Central memory CD8-positive, alpha-beta T cell (primary cell): Measurements from ENCODE around the gene CREB3.

ENCODE experiments used
- ATAC-seq: fragments of 150-1000 bp; cut with Tn5 transposase; replicated peaks from 2 replicates; pipeline ENCODE4 v1.10.0; 2022; ENCODE audit warnings: mild to moderate bottlenecking, moderate FRiP score, moderate number of reproducible peaks; ENCODE audit not compliant: poor library complexity, severe bottlenecking; ENCODE audit errors: extremely low read depth
- DNase-seq, 2 donors: peaks; one replicate each; pipeline ENCODE4 v3.0.0; 2021; ENCODE audit warnings: low spot score in 2 of 2
- H3K27ac Mint-ChIP-seq: one replicate; pipeline ENCODE4 v1.8.0; 2022; ENCODE audit warnings: low read depth, mild to moderate bottlenecking, moderate library complexity, mixed read lengths
- H3K27me3 Mint-ChIP-seq: one replicate; pipeline ENCODE4 v1.8.0; 2022; ENCODE audit warnings: mixed read lengths
- H3K36me3 Mint-ChIP-seq: one replicate; pipeline ENCODE4 v1.8.0; 2022; ENCODE audit warnings: mild to moderate bottlenecking, moderate library complexity, mixed read lengths; ENCODE audit not compliant: insufficient read depth
- H3K4me1 Mint-ChIP-seq: one replicate; pipeline ENCODE4 v1.8.0; 2022; ENCODE audit warnings: mixed read lengths
- H3K4me3 Mint-ChIP-seq: one replicate; pipeline ENCODE4 v1.8.0; 2022; ENCODE audit warnings: mild to moderate bottlenecking, moderate library complexity, mixed read lengths
- H3K9me3 Mint-ChIP-seq: one replicate; pipeline ENCODE4 v1.8.0; 2022; ENCODE audit warnings: mixed read lengths

CREB3 gene, protein sequence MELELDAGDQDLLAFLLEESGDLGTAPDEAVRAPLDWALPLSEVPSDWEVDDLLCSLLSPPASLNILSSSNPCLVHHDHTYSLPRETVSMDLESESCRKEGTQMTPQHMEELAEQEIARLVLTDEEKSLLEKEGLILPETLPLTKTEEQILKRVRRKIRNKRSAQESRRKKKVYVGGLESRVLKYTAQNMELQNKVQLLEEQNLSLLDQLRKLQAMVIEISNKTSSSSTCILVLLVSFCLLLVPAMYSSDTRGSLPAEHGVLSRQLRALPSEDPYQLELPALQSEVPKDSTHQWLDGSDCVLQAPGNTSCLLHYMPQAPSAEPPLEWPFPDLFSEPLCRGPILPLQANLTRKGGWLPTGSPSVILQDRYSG

DNA sequence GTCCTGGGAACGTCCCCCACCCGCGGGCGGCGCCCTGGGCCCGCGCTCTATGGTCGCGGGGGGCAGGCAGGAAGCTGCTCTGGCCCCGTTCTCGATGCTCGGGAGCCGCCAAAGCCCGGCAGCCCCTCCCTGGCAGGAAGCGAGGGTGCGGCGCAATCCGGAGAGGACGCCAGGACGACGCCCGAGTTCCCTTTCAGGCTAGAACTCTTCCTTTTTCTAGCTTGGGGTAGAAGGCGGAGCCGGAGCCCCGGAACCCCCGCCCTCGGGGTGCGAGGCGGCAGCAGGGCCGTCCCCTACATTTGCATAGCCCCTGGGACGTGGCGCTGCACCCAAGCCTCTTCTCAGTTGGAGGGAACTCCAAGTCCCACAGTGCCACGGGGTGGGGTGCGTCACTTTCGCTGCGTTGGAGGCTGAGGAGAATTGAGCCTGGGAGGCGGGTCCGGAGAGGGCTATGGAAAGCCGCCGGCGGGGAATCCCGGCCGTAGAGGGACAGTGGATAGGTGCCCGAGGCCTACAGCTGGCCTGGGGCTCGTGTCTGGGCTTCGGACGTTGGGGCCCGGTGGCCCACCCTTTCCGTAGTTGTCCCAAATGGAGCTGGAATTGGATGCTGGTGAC is at the start of gene CREB3, which contains the start of gene TLN1:
Gene CREB3 (plus strand): TSS at position 482 of the 615 bp plus-strand sequence. CDS start 107 bp downstream, at position 589.
Gene TLN1 (minus strand): TSS at position 11 of the 615 bp plus-strand sequence. CDS start 6,501 bp downstream, outside the sequence.
- Mint-ChIP-seq H3K4me1 (peaks cover 29% of the 10 kb centered on the region), H3K9me3 (no peaks in the 10 kb centered on the region), H3K4me3 (no peak within 1 kb of the TSS), H3K36me3 (peaks cover 12% of the 10 kb centered on the region), H3K27me3 (no peaks in the 10 kb centered on the region), H3K27ac (peak within 1 kb of the TSS; percentile 73)
- peak; percentile 92 to 96 for DNase-seq
- ATAC-seq, result peak; percentile 93

DNA sequence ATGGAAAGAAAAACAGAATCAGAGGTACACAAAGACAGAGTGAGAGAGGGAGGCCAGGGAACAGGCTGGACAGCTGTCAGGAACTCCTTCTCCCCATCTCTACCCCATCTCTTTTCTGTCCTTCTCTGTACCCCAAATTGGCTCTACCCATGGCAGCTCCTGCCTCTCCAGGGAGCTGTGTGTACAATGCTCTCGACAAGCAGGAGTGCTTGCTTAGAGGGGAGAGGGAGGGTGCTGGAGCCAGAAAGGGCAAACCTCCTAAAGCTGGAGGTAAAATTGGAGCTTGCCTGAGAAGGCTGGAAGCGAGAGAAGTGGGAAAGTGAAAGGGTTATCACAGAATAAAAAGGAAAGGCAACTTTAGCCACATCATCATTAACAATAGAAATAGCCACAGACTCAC is 49.1 kb upstream of the CREB3 start:
- ATAC-seq (no peak), DNase-seq (no peak)
- Mint-ChIP-seq H3K4me1 (no peaks in the 10 kb centered on the region), H3K27me3 (no peaks in the 10 kb centered on the region), H3K9me3 (no peaks in the 10 kb centered on the region), H3K4me3 (no peak overlapping the region), H3K27ac (no peak overlapping the region), H3K36me3 (peaks cover 4% of the 10 kb centered on the region)

DNA sequence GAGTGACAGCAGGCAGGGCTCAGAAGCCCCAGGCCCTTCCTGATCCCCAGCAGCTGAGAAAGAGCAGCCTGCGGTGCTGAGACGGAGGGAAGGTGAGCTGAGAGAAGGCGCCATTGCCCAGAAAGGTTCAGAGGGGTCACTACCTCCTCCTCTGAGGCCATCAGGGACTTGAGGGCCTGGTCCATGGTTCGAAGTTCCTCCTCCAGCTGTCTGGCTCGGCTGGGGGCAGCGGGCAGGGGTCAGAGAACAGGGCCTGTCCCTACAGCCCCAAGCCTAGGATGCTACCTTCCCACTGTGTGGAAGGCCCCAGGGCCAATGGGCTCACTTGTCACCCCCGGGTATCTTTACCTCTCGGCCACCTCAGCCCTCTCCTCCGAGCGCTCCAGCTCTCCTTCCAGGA is 47.5 kb upstream of the CREB3 start:
- Mint-ChIP-seq H3K4me1 (peaks cover 10% of the 10 kb centered on the region), H3K4me3 (no peak overlapping the region), H3K36me3 (peaks cover 4% of the 10 kb centered on the region), H3K27me3 (no peaks in the 10 kb centered on the region), H3K27ac (no peak overlapping the region), H3K9me3 (no peaks in the 10 kb centered on the region)
- ATAC-seq (no peak), DNase-seq (no peak)

DNA sequence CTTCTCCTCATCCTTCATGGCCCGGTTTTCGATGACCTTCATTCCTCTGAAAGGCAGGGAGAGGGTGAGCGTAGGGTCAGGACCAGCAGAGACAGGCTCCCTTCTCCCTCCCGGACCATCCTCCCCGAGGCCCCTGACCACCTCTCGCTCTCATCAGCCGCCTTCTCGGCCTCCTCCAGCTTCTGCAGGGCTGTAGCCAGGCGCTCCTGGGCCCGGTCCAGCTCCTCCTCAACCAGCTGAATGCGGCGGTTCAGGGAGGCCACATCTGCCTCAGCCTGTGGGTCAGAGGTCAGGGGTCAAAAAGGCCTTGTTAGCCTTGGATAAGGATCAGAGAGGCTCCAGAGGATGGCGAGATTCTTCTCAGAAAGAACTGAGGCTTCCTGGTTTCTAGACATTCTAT is 47.0 kb upstream of the CREB3 start:
- DNase-seq, result no peak
- H3K4me3 Mint-ChIP-seq, result no peak overlapping the region

DNA sequence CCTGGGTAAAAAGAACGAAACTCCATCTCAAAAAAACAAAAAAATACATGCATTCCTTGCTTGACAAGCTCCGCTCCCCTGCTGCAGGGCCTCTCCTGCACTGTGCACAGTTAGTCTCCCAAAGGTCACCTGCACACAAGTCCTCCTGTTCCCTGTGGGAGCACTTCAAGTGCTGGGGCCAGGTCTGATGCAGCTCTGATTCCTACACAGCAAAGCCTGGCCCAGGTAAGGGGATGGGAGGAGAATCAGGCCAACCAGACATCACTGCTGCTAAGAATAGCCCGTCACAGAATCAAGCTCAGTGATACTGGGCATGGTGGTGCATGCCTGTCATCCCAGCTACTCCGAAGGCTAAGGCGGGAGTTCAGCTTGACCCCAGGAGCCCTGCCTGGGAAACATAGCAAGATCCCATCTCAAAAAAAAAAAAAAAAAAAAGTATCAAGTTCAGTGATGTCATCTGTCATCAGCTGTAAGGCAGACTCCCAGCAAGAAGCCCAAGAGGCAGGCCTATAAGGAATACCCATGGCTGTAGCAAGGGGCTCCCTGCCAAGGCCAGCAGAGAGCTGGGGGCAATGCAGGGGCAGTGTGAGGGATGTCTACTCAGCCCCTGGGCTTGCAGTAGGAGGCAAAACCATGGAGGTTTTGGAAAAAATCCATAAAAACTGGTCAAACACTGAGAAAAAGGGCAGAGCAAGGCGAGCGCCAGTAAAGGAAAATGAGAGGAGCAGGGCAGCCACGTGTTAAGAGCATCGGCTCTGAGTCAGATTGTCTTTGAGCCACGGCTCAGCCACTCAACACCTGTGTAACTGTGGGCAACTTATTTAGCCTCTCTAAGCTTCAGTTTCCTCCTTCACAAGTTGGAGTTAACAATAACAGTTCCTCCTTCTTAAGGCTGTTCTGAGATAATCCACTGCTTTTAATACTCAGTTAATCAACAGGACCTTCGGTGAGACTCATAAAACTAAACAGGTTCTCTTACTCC is 46.0 kb upstream of the CREB3 start:
- Mint-ChIP-seq H3K27ac (no peak overlapping the region), H3K4me3 (no peak overlapping the region), H3K36me3 (peaks cover 7% of the 10 kb centered on the region), H3K9me3 (no peaks in the 10 kb centered on the region), H3K27me3 (no peaks in the 10 kb centered on the region), H3K4me1 (peaks cover 20% of the 10 kb centered on the region)
- ATAC-seq, result no peak
- no peak for DNase-seq

More for the DNA sequence above, 47.0 kb upstream of the CREB3 start:
- Mint-ChIP-seq H3K27ac (no peak overlapping the region), H3K27me3 (no peaks in the 10 kb centered on the region), H3K36me3 (peaks cover 4% of the 10 kb centered on the region), H3K4me1 (peaks cover 10% of the 10 kb centered on the region), H3K9me3 (no peaks in the 10 kb centered on the region)
- ATAC-seq, result no peak

DNA sequence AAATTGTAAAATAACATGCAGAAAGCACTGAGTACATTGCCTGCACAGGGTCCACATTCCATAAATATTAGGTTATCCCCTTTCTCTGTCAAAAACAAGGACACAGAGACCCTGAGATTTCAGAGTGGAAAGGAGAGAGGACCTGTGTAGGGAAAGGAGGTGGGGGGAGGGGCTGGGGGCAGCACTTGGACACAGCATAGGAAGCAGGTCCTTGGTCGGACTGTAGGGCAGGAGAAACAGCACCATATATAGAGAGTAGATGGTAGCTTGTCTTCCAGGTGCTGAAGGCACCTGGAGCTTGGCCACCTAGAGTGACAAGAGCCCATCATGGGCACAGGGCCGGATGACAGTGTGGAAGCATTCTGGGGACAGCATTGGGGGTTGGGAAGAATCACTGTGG is 45.2 kb upstream of the CREB3 start:
- Mint-ChIP-seq H3K36me3 (peaks cover 7% of the 10 kb centered on the region), H3K4me1 (peaks cover 27% of the 10 kb centered on the region), H3K4me3 (no peak overlapping the region), H3K9me3 (no peaks in the 10 kb centered on the region), H3K27me3 (no peaks in the 10 kb centered on the region), H3K27ac (no peak overlapping the region)
- no peak for DNase-seq
- ATAC-seq, result no peak

DNA sequence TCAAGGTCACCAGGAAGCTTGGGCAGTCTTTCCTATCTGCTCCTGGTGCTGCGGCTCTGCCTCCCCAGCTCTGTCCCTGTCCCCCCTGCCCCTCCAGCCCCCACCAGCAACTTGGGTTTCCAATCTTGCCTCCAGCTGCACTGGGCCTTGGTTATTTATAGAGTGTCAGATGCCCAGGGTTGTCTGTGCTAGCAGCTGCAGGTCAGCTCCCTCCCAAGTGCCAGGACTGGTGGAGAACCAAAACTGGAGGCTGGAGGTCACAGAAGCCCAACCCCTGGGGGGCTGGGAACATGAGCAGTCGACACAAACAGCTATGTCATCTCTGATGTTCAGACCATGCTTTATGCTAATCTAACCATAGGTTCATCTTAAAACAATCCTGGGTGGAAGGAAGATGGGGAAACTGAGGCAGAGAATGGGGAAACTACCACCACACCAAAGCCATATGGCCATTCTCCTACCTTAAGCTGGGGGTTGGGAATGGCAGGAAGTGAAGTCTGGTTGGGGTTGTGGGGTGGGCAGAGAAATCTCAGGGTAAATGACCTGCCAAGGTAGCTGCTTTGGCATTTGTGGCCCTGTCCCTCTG is 44.4 kb upstream of the CREB3 start:
- Mint-ChIP-seq H3K9me3 (no peaks in the 10 kb centered on the region), H3K4me3 (no peak overlapping the region), H3K36me3 (peaks cover 7% of the 10 kb centered on the region), H3K27me3 (no peaks in the 10 kb centered on the region), H3K27ac (no peak overlapping the region), H3K4me1 (peaks cover 27% of the 10 kb centered on the region)
- no peak for ATAC-seq
- no peak for DNase-seq

DNA sequence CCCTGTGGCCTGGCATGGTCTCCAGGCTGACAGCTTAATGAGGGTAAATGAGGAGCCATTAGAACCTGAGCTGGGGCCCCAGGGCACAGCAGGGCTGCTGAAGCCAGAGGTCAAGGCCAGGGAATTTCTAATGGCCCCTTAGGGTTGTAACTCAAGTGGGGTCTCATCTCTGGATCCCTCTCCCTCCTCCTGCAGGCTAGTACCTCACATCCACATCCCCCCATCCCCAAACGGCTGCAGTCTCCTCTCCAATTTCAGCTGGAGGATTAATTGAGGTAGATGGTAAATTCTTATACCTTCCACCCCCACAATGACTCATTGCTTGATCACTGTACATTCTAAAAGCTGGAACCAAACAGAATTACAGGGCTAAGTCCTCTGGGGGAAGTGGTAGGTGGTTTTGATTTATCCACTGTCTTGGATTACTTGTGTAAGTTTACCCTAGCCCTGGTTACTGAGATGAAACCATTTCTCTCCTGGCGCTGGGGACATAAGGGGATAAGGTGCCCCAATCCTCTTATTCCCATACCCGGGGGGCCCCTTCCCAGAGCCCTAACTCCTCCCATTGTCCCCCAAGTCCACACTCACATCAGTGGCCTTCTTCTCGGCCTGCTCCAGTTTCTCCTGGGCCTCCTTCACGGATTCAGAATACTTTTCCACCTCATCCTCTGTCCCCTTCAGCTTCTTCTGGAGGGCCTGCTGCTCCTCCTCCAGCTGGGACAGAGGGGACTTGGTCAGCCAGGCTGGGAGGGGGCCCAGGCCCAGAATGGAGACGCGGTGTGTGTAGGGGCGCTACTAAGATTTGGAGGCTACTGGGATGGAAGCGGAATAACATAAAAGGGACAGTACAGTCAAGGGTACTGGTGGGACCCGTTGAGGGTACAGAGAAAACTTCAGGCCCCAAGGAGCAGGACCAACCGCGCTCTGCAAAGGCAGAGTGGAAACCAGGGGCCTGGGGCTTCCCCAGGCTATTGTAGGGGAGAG is 43.6 kb upstream of the CREB3 start:
- DNase-seq, result no peak

DNA sequence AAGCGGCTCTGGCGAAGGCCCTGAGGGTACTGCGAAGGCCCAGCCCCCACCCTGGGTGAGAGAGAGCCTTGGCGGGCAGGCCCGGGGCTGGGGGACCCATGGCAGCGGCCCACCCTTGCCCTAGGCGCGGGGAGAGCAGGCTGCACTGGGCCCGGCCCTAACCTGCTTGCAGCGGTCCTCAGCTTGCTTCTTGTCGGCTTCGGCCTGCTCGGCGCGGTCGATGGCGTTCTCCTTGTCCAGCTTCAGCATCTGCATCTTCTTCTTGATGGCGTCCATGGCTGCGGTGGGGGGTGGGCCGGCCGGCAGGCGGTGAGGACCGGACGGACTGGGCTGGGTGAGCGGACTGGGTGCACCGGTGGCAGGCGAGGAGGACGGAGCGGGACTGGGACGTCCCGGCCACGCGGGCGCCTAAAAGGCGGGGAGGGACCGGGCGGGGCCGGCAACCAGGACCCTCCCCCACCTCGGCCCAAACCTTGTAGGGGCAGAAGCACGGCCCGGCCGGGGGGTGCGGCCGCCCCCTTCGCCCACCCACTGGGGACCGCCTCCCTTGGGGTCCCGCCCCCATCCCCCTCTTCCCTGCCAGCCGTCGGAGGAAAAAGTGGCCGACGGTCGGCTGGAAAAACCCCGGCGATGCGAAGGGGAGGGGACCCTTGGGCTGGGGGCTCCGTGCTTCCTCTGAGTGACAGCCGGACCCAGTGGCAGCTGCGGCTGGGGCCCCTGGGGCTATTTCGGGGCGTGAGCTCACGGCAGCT is 42.7 kb upstream of the CREB3 start, which contains the start of gene TPM2:
Gene TPM2 (minus strand): TSS at position 384 of the 752 bp plus-strand sequence. CDS start 108 bp downstream, at position 276.
- H3K4me1 Mint-ChIP-seq, result peaks cover 27% of the 10 kb centered on the region
- H3K4me3 Mint-ChIP-seq, result peak within 1 kb of the TSS; percentile 85
- H3K27ac Mint-ChIP-seq, result peak within 1 kb of the TSS; percentile 80
- peaks cover 7% of the 10 kb centered on the region for H3K36me3 Mint-ChIP-seq
- no peaks in the 10 kb centered on the region for H3K9me3 Mint-ChIP-seq
- ATAC-seq (no peak), DNase-seq (no peak)
- no peaks in the 10 kb centered on the region for H3K27me3 Mint-ChIP-seq

More for the DNA sequence above, 43.6 kb upstream of the CREB3 start:
- Mint-ChIP-seq H3K36me3 (peaks cover 7% of the 10 kb centered on the region), H3K9me3 (no peaks in the 10 kb centered on the region), H3K4me1 (peaks cover 27% of the 10 kb centered on the region), H3K27ac (no peak overlapping the region), H3K27me3 (no peaks in the 10 kb centered on the region), H3K4me3 (peak overlapping the region; percentile 71)
- ATAC-seq, result no peak

DNA sequence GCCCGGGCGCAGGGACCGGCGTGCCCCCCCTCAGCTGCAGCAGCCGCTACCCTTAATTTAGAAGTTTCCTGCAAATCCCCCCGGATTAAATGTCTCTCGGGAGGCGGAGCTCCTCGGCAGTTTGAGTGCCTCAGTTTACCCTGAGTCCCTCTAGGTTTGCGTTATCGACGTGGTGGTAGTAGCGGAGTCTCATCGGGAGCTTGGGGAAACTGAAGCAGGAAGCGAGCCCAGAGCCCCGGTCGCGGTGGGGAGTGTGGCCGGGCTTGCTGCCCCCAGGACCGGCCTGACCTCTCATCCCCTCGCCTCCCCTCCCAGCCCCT is 42.2 kb upstream of the CREB3 start:
- Mint-ChIP-seq H3K9me3 (no peaks in the 10 kb centered on the region), H3K4me3 (peak overlapping the region; percentile 85), H3K36me3 (peaks cover 7% of the 10 kb centered on the region), H3K27me3 (no peaks in the 10 kb centered on the region), H3K4me1 (peaks cover 27% of the 10 kb centered on the region), H3K27ac (peak overlapping the region; percentile 22)
- no peak for ATAC-seq
- no peak for DNase-seq
